Measurements from ENCODE around the gene PRR22.

Gene PRR22

GRCh38 chr19:5806905-5807304 is 22.4 kb upstream of the PRR22 start:
- Histone ChIP-seq H3K27ac (no peak overlapping the region), H3K9me3 (ENCODE audit: low read depth, low read length) (no peaks in the 10 kb centered on the region), H3K4me3 (no peak overlapping the region), H3K36me3 (ENCODE audit: insufficient read depth, low read length) (no peaks in the 10 kb centered on the region), H3K9ac (ENCODE audit: insufficient read length) (no peak overlapping the region)
- DNase-seq (ENCODE audit: low read depth, low spot score), result no peak
- TF ChIP-seq FOXP2 (optimal IDR thresholded peaks at IDR 0.05; ENCODE audit: control extremely low read depth, extremely low read length, insufficient read depth), result no peak
- TF ChIP-seq EZH2 (IDR thresholded peaks at IDR 0.05), result no peak
- TF ChIP-seq POLR2AphosphoS5 (IDR thresholded peaks at IDR 0.05; ENCODE audit: borderline replicate concordance, low read depth, low read length), result no peak

GRCh38 chr19:5806133-5806489 is 21.6 kb upstream of the PRR22 start:
- no peak for DNase-seq (ENCODE audit: low read depth, low spot score)
- no peak overlapping the region for H3K27ac ChIP-seq
- no peaks in the 10 kb centered on the region for H3K9me3 ChIP-seq (ENCODE audit: low read depth, low read length)
- no peaks in the 10 kb centered on the region for H3K36me3 ChIP-seq (ENCODE audit: insufficient read depth, low read length)
- no peak overlapping the region for H3K9ac ChIP-seq (ENCODE audit: insufficient read length)
- TF ChIP-seq FOXP2 (optimal IDR thresholded peaks at IDR 0.05; ENCODE audit: control extremely low read depth, extremely low read length, insufficient read depth) (no peak), POLR2AphosphoS5 (IDR thresholded peaks at IDR 0.05; ENCODE audit: borderline replicate concordance, low read depth, low read length) (no peak), EZH2 (IDR thresholded peaks at IDR 0.05) (no peak)
- peak overlapping the region; percentile 79 for H3K4me3 ChIP-seq

GRCh38 chr19:5805462-5806132 is 21.1 kb upstream of the PRR22 start:
- no peaks in the 10 kb centered on the region for H3K36me3 ChIP-seq (ENCODE audit: insufficient read depth, low read length)
- no peak for DNase-seq (ENCODE audit: low read depth, low spot score)
- H3K9ac ChIP-seq (ENCODE audit: insufficient read length), result peak overlapping the region; percentile 37
- H3K27ac ChIP-seq, result no peak overlapping the region
- no peak for TF ChIP-seq POLR2AphosphoS5 (IDR thresholded peaks at IDR 0.05; ENCODE audit: borderline replicate concordance, low read depth, low read length)
- no peak for TF ChIP-seq FOXP2 (optimal IDR thresholded peaks at IDR 0.05; ENCODE audit: control extremely low read depth, extremely low read length, insufficient read depth)
- no peak for TF ChIP-seq EZH2 (IDR thresholded peaks at IDR 0.05)
- H3K4me3 ChIP-seq, result peak overlapping the region; percentile 79
- no peaks in the 10 kb centered on the region for H3K9me3 ChIP-seq (ENCODE audit: low read depth, low read length)

GRCh38 chr19:5804516-5805461 is 20.2 kb upstream of the PRR22 start, which contains the start of gene NRTN:
TSS of gene NRTN (plus strand) at chr19:5805067. CDS start at chr19:5824166, 19,099 bp downstream.
- H3K9ac ChIP-seq (ENCODE audit: insufficient read length), result peak within 1 kb of the TSS; percentile 59
- H3K27ac ChIP-seq, result no peak within 1 kb of the TSS; the same call in 1 of the 2 replicates
- peak within 1 kb of the TSS; percentile 79 for H3K4me3 ChIP-seq
- no peaks in the 10 kb centered on the region for H3K36me3 ChIP-seq (ENCODE audit: insufficient read depth, low read length)
- H3K9me3 ChIP-seq (ENCODE audit: low read depth, low read length), result no peaks in the 10 kb centered on the region
- no peak for TF ChIP-seq FOXP2 (optimal IDR thresholded peaks at IDR 0.05; ENCODE audit: control extremely low read depth, extremely low read length, insufficient read depth)
- TF ChIP-seq EZH2 (IDR thresholded peaks at IDR 0.05), result no peak
- no peak for DNase-seq (ENCODE audit: low read depth, low spot score)

GRCh38 chr19:5803752-5804515 is 19.4 kb upstream of the PRR22 start:
- H3K4me3 ChIP-seq, result peak overlapping the region; percentile 77
- no peaks in the 10 kb centered on the region for H3K9me3 ChIP-seq (ENCODE audit: low read depth, low read length)

GRCh38 chr19:5803441-5803751 is 18.9 kb upstream of the PRR22 start:
- Histone ChIP-seq H3K9me3 (ENCODE audit: low read depth, low read length) (no peaks in the 10 kb centered on the region), H3K27ac (peak overlapping the region; percentile 83), H3K9ac (ENCODE audit: insufficient read length) (peak overlapping the region; percentile 48), H3K36me3 (ENCODE audit: insufficient read depth, low read length) (no peaks in the 10 kb centered on the region), H3K4me3 (peak overlapping the region; percentile 43; the same call in 1 of the 2 replicates)
- TF ChIP-seq EZH2 (IDR thresholded peaks at IDR 0.05), result no peak
- TF ChIP-seq FOXP2 (optimal IDR thresholded peaks at IDR 0.05; ENCODE audit: control extremely low read depth, extremely low read length, insufficient read depth), result no peak
- TF ChIP-seq POLR2AphosphoS5 (IDR thresholded peaks at IDR 0.05; ENCODE audit: borderline replicate concordance, low read depth, low read length), result no peak
- DNase-seq (ENCODE audit: low read depth, low spot score), result no peak

More at GRCh38 chr19:5803752-5804515, 19.4 kb upstream of the PRR22 start:
- TF ChIP-seq FOXP2 (optimal IDR thresholded peaks at IDR 0.05; ENCODE audit: control extremely low read depth, extremely low read length, insufficient read depth) (peak; percentile 77), POLR2AphosphoS5 (IDR thresholded peaks at IDR 0.05; ENCODE audit: borderline replicate concordance, low read depth, low read length) (peak; percentile 58; the same call in 1 of the 2 replicates), EZH2 (IDR thresholded peaks at IDR 0.05) (no peak)
- no peak for DNase-seq (ENCODE audit: low read depth, low spot score)
- H3K27ac ChIP-seq, result peak overlapping the region; percentile 83
- H3K9ac ChIP-seq (ENCODE audit: insufficient read length), result peak overlapping the region; percentile 59
- H3K36me3 ChIP-seq (ENCODE audit: insufficient read depth, low read length), result no peaks in the 10 kb centered on the region

GRCh38 chr19:5801796-5802619 is 17.5 kb upstream of the PRR22 start:
- H3K9me3 ChIP-seq (ENCODE audit: low read depth, low read length), result no peaks in the 10 kb centered on the region
- no peaks in the 10 kb centered on the region for H3K36me3 ChIP-seq (ENCODE audit: insufficient read depth, low read length)
- no peak overlapping the region for H3K9ac ChIP-seq (ENCODE audit: insufficient read length)
- no peak for DNase-seq (ENCODE audit: low read depth, low spot score)
- TF ChIP-seq POLR2AphosphoS5 (IDR thresholded peaks at IDR 0.05; ENCODE audit: borderline replicate concordance, low read depth, low read length), result no peak; the same call in 1 of the 2 replicates
- TF ChIP-seq EZH2 (IDR thresholded peaks at IDR 0.05), result no peak
- TF ChIP-seq FOXP2 (optimal IDR thresholded peaks at IDR 0.05; ENCODE audit: control extremely low read depth, extremely low read length, insufficient read depth), result no peak
- H3K27ac ChIP-seq, result peak overlapping the region; percentile 64; the same call in 1 of the 2 replicates
- H3K4me3 ChIP-seq, result peak overlapping the region; percentile 58

All from SK-N-MC (cell line).